ENCODE measurements around the gene GRIK4. TPM values are rescaled to one million over a fixed set of nuclear protein-coding genes. Genes with fewer than 3 reads are reported as not detected.
A peak's percentile ranks its signal among the peaks of the same experiment; 100 is the strongest.

Gene GRIK4
- polyA plus RNA-seq, 1 donor from 2014 or later: 3.4 TPM

- Histone ChIP-seq H3K9me2 (ENCODE audit: insufficient read depth, low read length) (no peaks in the 10 kb centered on the region), H3K79me2 (replicated peaks; ENCODE audit: insufficient read depth, low read length) (no peaks in the 10 kb centered on the region), H2AFZ (ENCODE audit: low read depth, low read length) (no peak overlapping the region), H3K27ac (ENCODE audit: low read length) (no peak overlapping the region), H3K4me3 (ENCODE audit: low read length) (no peak overlapping the region), H3K9ac (ENCODE audit: low read length) (no peak overlapping the region), H4K20me1 (ENCODE audit: insufficient read depth) (no peaks in the 10 kb centered on the region), H3K9me3 (ENCODE audit: low read length) (no peaks in the 10 kb centered on the region), H3F3A (ENCODE audit: insufficient read depth, low read length, poor library complexity, severe bottlenecking) (no peaks in the 10 kb centered on the region), H3K36me3 (ENCODE audit: insufficient read depth, low read length) (no peaks in the 10 kb centered on the region), H3K4me2 (ENCODE audit: low read length) (no peak overlapping the region), H3K27me3 (ENCODE audit: insufficient read depth, low read depth, low read length) (peaks cover 9% of the 10 kb centered on the region)
- TF ChIP-seq TAF1 (IDR thresholded peaks at IDR 0.05; ENCODE audit: low read depth): no peak
- no peak for TF ChIP-seq EP300 (conservative IDR thresholded peaks at IDR 0.05; ENCODE audit: poor library complexity, severe bottlenecking)
- no peak for TF ChIP-seq EZH2 (IDR thresholded peaks at IDR 0.05; ENCODE audit: borderline replicate concordance, insufficient read depth, low read length, poor library complexity, severe bottlenecking)
These were observed 3.7 kb downstream of the GRIK4 start for GRCh38 chr11:120515186-120515723.

GRCh38 chr11:120516461-120517389, 5.2 kb downstream of the GRIK4 start:
- Histone ChIP-seq H3K9me2 (ENCODE audit: insufficient read depth, low read length) (no peaks in the 10 kb centered on the region), H3K4me3 (ENCODE audit: low read length) (peak overlapping the region; percentile 28), H3K4me2 (ENCODE audit: low read length) (no peak overlapping the region), H2AFZ (ENCODE audit: low read depth, low read length) (no peak overlapping the region), H4K20me1 (ENCODE audit: insufficient read depth) (no peaks in the 10 kb centered on the region), H3K27ac (ENCODE audit: low read length) (no peak overlapping the region), H3K36me3 (ENCODE audit: insufficient read depth, low read length) (no peaks in the 10 kb centered on the region), H3K79me2 (replicated peaks; ENCODE audit: insufficient read depth, low read length) (no peaks in the 10 kb centered on the region), H3K9ac (ENCODE audit: low read length) (peak overlapping the region; percentile 16), H3F3A (ENCODE audit: insufficient read depth, low read length, poor library complexity, severe bottlenecking) (no peaks in the 10 kb centered on the region), H3K27me3 (ENCODE audit: insufficient read depth, low read depth, low read length) (peaks cover 9% of the 10 kb centered on the region), H3K9me3 (ENCODE audit: low read length) (no peaks in the 10 kb centered on the region)
- TF ChIP-seq POLR2AphosphoS5 (IDR thresholded peaks at IDR 0.05) (no peak), SMC3 (conservative IDR thresholded peaks at IDR 0.05; ENCODE audit: poor library complexity) (peak; percentile 54), RAD21 (conservative IDR thresholded peaks at IDR 0.05) (peak; percentile 51), CTCF (IDR thresholded peaks at IDR 0.05; ENCODE audit: poor library complexity, severe bottlenecking) (peak; percentile 37)

GRCh38 chr11:120517390-120517761, 5.8 kb downstream of the GRIK4 start:
- Histone ChIP-seq H3K9me3 (ENCODE audit: low read length) (no peaks in the 10 kb centered on the region), H3K9me2 (ENCODE audit: insufficient read depth, low read length) (no peaks in the 10 kb centered on the region), H3K36me3 (ENCODE audit: insufficient read depth, low read length) (no peaks in the 10 kb centered on the region), H3K27me3 (ENCODE audit: insufficient read depth, low read depth, low read length) (peaks cover 6% of the 10 kb centered on the region), H3F3A (ENCODE audit: insufficient read depth, low read length, poor library complexity, severe bottlenecking) (no peaks in the 10 kb centered on the region), H2AFZ (ENCODE audit: low read depth, low read length) (no peak overlapping the region), H3K27ac (ENCODE audit: low read length) (no peak overlapping the region), H3K4me3 (ENCODE audit: low read length) (no peak overlapping the region), H3K79me2 (replicated peaks; ENCODE audit: insufficient read depth, low read length) (no peaks in the 10 kb centered on the region), H3K9ac (ENCODE audit: low read length) (no peak overlapping the region), H4K20me1 (ENCODE audit: insufficient read depth) (no peaks in the 10 kb centered on the region), H3K4me2 (ENCODE audit: low read length) (no peak overlapping the region)
- no peak for TF ChIP-seq RAD21 (conservative IDR thresholded peaks at IDR 0.05)
- TF ChIP-seq SMC3 (conservative IDR thresholded peaks at IDR 0.05; ENCODE audit: poor library complexity): no peak
- no peak for TF ChIP-seq MXI1 (conservative IDR thresholded peaks at IDR 0.05; ENCODE audit: poor library complexity, severe bottlenecking)
- TF ChIP-seq POLR2AphosphoS5 (IDR thresholded peaks at IDR 0.05): no peak

Data from neural cell (in vitro differentiated cells).